Measurements from ENCODE around the gene LMO7.

Gene LMO7

DNA sequence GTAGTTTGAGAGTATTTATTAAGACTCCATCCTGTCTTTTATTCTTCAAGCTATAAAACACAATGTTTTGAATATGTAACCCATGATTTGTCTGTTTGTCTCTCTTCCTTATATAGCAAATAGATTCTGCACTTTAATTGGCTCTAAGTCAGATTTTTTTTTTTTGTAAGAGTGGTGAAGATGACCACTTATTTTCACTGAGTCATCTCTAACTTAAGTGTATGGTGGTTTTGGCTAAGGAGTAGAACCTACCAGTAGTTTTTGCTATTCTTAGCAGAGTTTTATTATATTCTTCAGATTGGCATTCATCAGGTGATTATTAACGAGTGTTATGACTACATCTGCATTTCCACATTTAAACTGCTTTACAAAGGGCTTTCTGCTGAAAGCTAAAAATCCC, 194.7 kb downstream of the LMO7 start:
- TF ChIP-seq, protein P1, sequence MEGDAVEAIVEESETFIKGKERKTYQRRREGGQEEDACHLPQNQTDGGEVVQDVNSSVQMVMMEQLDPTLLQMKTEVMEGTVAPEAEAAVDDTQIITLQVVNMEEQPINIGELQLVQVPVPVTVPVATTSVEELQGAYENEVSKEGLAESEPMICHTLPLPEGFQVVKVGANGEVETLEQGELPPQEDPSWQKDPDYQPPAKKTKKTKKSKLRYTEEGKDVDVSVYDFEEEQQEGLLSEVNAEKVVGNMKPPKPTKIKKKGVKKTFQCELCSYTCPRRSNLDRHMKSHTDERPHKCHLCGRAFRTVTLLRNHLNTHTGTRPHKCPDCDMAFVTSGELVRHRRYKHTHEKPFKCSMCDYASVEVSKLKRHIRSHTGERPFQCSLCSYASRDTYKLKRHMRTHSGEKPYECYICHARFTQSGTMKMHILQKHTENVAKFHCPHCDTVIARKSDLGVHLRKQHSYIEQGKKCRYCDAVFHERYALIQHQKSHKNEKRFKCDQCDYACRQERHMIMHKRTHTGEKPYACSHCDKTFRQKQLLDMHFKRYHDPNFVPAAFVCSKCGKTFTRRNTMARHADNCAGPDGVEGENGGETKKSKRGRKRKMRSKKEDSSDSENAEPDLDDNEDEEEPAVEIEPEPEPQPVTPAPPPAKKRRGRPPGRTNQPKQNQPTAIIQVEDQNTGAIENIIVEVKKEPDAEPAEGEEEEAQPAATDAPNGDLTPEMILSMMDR (IDR thresholded peaks at IDR 0.05) = no peak

GRCh38 chr13:75831389-75831788, 195.3 kb downstream of the LMO7 start:
- TF ChIP-seq, protein P1 (IDR thresholded peaks at IDR 0.05) = no peak

GRCh38 chr13:75832812-75833211, 196.7 kb downstream of the LMO7 start:
- TF ChIP-seq, protein P1 (IDR thresholded peaks at IDR 0.05) = no peak

DNA sequence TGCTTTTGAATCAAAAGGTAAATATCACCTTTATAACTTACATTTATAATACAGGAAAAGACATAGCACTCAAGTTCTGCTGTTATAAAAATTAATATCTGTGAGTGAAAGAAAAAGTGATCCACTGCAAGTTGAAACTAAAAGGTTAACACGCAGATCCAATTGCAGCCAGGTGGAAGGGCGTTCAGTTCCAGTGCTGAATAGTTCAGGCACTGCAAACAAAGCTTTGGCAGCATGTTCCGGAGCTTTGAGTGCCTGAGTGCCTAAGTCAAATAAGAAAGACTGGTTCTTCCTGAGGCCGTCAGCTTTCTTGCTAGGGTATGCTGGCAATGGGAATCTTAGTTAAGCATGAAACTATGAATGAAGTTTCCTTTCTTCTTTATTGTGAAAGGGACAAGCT, 200.3 kb downstream of the LMO7 start:
- TF ChIP-seq, protein P1 (IDR thresholded peaks at IDR 0.05) = no peak

GRCh38 chr13:75838366-75839005, 202.4 kb downstream of the LMO7 start:
- TF ChIP-seq, protein P1 (IDR thresholded peaks at IDR 0.05) = no peak

GRCh38 chr13:75839406-75839805, 203.3 kb downstream of the LMO7 start:
- TF ChIP-seq, protein P1 (IDR thresholded peaks at IDR 0.05) = no peak

DNA sequence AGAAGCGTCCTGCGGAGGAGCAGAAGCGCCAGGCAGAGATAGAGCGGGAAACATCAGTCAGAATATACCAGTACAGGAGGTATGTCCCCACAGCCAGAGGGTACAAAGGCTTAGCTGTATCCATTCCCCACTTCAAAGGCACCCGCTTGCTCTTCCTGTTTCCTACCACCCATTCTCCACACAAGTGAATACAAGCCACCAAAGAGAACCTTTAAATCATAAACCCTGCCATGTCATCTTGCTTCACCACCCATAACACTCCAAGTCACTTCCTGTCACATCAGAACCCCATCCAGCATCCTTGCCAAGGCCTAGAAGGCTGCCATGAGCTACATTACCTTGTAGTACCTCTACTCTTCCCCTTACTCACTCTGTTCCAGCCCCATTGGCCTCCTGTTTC, 205.8 kb downstream of the LMO7 start:
- TF ChIP-seq, protein P1 (IDR thresholded peaks at IDR 0.05) = no peak

DNA sequence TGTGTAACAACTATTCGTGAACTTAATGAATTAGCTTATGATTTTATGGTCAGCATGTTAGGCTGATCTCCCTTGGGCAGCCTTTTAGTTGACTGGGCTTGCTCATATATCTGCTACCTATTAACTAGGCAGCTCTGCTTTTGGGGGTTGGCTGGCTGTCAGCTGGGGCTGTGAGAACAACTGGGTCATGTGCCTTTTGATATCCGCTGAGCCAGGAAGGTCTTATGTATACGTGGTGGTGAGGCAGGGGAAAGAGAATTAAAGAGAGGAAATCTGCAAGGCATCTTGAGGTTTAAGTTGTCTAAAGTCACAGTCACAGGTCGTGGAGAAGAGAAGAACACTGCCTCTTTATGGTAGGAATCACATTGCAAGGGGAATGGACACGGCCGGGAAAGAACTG, 206.9 kb downstream of the LMO7 start:
- TF ChIP-seq, protein P1 (IDR thresholded peaks at IDR 0.05) = no peak
